Stimulated activated CD8-positive, alpha-beta memory T cell treated with anti-CD3 and anti-CD28 coated beads, Interleukin-4, amount 100 ng/mL, for 24 hours (primary cell): ENCODE measurements around the gene GPC1.
"Not testable (repeated sequence)": the region's sequence is repeated elsewhere in the genome, so short reads cannot be mapped to it uniquely, and the experiment has no call there.

Experiments used
- DNase-seq: peaks from one replicate; pipeline ENCODE4 v3.0.0-alpha.2; 2020; ENCODE audit warnings: low read depth

Gene GPC1

GRCh38 chr2:240467149-240467642 is 31.7 kb downstream of the GPC1 start:
- DNase-seq = no peak

GRCh38 chr2:240467659-240468302 is 32.3 kb downstream of the GPC1 start:
- no peak for DNase-seq

GRCh38 chr2:240468303-240469238 is 33.1 kb downstream of the GPC1 start:
- no peak for DNase-seq

GRCh38 chr2:240469239-240469636 is 33.8 kb downstream of the GPC1 start:
- DNase-seq = no peak

- DNase-seq = no peak
Measured at GRCh38 chr2:240469740-240470139, 34.3 kb downstream of the GPC1 start.

GRCh38 chr2:240472078-240472790 is 36.8 kb downstream of the GPC1 start:
- no peak for DNase-seq

- DNase-seq = no peak
Measured at GRCh38 chr2:240473211-240473610, 37.7 kb downstream of the GPC1 start.

- DNase-seq = no peak
Measured at GRCh38 chr2:240477916-240478315, 42.5 kb downstream of the GPC1 start.

GRCh38 chr2:240478346-240479110 is 43.1 kb downstream of the GPC1 start:
- DNase-seq = no peak

GRCh38 chr2:240479111-240479501 is 43.6 kb downstream of the GPC1 start:
- DNase-seq = no peak

GRCh38 chr2:240480834-240481623 is 45.6 kb downstream of the GPC1 start:
- no peak for DNase-seq

- no peak for DNase-seq
Measured at GRCh38 chr2:240481720-240482119, 46.3 kb downstream of the GPC1 start.

- DNase-seq = no peak
Measured at GRCh38 chr2:240482141-240482540, 46.7 kb downstream of the GPC1 start.

GRCh38 chr2:240491483-240491882 is 56.0 kb downstream of the GPC1 start:
- DNase-seq = no peak

- no peak for DNase-seq
Measured at GRCh38 chr2:240494194-240494793, 58.8 kb downstream of the GPC1 start.

GRCh38 chr2:240494942-240495341 is 59.5 kb downstream of the GPC1 start:
- not testable (repeated sequence) for DNase-seq

GRCh38 chr2:240497082-240497481 is 61.6 kb downstream of the GPC1 start:
- not testable (repeated sequence) for DNase-seq

- DNase-seq = no peak
Measured at GRCh38 chr2:240498171-240498957, 62.9 kb downstream of the GPC1 start.

GRCh38 chr2:240498958-240499260 is 63.4 kb downstream of the GPC1 start:
- no peak for DNase-seq
